ENCODE data around the gene MYZAP. TPM values are rescaled to one million over a fixed set of nuclear protein-coding genes. Genes with fewer than 3 reads are reported as not detected.

MYZAP gene
- total and polyA plus RNA-seq, 2 experiments from 2014 or later = 1.0 to 1.5 TPM

- Histone ChIP-seq H3K27me3 (ENCODE audit: insufficient read depth) (no peaks in the 10 kb centered on the region), H3K4me3 (no peak overlapping the region), H3K4me1 (ENCODE audit: insufficient read depth) (no peaks in the 10 kb centered on the region), H3F3A (replicated peaks; ENCODE audit: low read depth) (no peaks in the 10 kb centered on the region), H4K20me1 (replicated peaks; ENCODE audit: insufficient read depth) (no peaks in the 10 kb centered on the region), H3K9me2 (ENCODE audit: insufficient read depth) (no peaks in the 10 kb centered on the region), H3K4me2 (no peak overlapping the region), H3K79me2 (replicated peaks; ENCODE audit: insufficient read depth) (no peaks in the 10 kb centered on the region), H2AFZ (no peak overlapping the region), H3K36me3 (ENCODE audit: insufficient read depth) (no peaks in the 10 kb centered on the region), H3K27ac (ENCODE audit: low read depth) (no peak overlapping the region)
- Mint-ChIP-seq H3K4me3 (no peak overlapping the region), H3K27ac (no peak overlapping the region), H3K27me3 (ENCODE audit: insufficient read depth, low read depth, poor library complexity) (peaks cover 2% of the 10 kb centered on the region), H3K4me1 (no peaks in the 10 kb centered on the region), H3K9me3 (no peaks in the 10 kb centered on the region), H3K36me3 (ENCODE audit: low read depth) (no peaks in the 10 kb centered on the region)
- TF ChIP-seq CREB1 (CRISPR knock-in tag; IDR thresholded peaks at IDR 0.05; ENCODE audit: low read depth) (no peak), EZH2phosphoT487 (IDR thresholded peaks at IDR 0.05; ENCODE audit: unreplicated experiment) (no peak), REST (IDR thresholded peaks at IDR 0.05; ENCODE audit: unreplicated experiment) (no peak)
- TF ChIP-seq, protein P1, sequence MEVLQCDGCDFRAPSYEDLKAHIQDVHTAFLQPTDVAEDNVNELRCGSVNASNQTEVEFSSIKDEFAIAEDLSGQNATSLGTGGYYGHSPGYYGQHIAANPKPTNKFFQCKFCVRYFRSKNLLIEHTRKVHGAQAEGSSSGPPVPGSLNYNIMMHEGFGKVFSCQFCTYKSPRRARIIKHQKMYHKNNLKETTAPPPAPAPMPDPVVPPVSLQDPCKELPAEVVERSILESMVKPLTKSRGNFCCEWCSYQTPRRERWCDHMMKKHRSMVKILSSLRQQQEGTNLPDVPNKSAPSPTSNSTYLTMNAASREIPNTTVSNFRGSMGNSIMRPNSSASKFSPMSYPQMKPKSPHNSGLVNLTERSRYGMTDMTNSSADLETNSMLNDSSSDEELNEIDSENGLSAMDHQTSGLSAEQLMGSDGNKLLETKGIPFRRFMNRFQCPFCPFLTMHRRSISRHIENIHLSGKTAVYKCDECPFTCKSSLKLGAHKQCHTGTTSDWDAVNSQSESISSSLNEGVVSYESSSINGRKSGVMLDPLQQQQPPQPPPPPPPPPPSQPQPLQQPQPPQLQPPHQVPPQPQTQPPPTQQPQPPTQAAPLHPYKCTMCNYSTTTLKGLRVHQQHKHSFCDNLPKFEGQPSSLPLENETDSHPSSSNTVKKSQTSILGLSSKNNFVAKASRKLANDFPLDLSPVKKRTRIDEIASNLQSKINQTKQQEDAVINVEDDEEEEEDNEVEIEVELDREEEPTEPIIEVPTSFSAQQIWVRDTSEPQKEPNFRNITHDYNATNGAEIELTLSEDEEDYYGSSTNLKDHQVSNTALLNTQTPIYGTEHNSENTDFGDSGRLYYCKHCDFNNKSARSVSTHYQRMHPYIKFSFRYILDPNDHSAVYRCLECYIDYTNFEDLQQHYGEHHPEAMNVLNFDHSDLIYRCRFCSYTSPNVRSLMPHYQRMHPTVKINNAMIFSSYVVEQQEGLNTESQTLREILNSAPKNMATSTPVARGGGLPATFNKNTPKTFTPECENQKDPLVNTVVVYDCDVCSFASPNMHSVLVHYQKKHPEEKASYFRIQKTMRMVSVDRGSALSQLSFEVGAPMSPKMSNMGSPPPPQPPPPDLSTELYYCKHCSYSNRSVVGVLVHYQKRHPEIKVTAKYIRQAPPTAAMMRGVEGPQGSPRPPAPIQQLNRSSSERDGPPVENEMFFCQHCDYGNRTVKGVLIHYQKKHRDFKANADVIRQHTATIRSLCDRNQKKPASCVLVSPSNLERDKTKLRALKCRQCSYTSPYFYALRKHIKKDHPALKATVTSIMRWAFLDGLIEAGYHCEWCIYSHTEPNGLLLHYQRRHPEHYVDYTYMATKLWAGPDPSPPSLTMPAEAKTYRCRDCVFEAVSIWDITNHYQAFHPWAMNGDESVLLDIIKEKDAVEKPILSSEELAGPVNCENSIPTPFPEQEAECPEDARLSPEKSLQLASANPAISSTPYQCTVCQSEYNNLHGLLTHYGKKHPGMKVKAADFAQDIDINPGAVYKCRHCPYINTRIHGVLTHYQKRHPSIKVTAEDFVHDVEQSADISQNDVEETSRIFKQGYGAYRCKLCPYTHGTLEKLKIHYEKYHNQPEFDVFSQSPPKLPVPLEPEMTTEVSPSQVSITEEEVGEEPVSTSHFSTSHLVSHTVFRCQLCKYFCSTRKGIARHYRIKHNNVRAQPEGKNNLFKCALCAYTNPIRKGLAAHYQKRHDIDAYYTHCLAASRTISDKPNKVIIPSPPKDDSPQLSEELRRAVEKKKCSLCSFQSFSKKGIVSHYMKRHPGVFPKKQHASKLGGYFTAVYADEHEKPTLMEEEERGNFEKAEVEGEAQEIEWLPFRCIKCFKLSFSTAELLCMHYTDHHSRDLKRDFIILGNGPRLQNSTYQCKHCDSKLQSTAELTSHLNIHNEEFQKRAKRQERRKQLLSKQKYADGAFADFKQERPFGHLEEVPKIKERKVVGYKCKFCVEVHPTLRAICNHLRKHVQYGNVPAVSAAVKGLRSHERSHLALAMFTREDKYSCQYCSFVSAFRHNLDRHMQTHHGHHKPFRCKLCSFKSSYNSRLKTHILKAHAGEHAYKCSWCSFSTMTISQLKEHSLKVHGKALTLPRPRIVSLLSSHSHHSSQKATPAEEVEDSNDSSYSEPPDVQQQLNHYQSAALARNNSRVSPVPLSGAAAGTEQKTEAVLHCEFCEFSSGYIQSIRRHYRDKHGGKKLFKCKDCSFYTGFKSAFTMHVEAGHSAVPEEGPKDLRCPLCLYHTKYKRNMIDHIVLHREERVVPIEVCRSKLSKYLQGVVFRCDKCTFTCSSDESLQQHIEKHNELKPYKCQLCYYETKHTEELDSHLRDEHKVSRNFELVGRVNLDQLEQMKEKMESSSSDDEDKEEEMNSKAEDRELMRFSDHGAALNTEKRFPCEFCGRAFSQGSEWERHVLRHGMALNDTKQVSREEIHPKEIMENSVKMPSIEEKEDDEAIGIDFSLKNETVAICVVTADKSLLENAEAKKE (CRISPR knock-in tag; IDR thresholded peaks at IDR 0.05) = no peak
- TF ChIP-seq, protein P2, sequence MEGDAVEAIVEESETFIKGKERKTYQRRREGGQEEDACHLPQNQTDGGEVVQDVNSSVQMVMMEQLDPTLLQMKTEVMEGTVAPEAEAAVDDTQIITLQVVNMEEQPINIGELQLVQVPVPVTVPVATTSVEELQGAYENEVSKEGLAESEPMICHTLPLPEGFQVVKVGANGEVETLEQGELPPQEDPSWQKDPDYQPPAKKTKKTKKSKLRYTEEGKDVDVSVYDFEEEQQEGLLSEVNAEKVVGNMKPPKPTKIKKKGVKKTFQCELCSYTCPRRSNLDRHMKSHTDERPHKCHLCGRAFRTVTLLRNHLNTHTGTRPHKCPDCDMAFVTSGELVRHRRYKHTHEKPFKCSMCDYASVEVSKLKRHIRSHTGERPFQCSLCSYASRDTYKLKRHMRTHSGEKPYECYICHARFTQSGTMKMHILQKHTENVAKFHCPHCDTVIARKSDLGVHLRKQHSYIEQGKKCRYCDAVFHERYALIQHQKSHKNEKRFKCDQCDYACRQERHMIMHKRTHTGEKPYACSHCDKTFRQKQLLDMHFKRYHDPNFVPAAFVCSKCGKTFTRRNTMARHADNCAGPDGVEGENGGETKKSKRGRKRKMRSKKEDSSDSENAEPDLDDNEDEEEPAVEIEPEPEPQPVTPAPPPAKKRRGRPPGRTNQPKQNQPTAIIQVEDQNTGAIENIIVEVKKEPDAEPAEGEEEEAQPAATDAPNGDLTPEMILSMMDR (conservative IDR thresholded peaks at IDR 0.05; ENCODE audit: low read depth in 2 of 2) = peak; percentile 37 to 60
- ATAC-seq = peak; percentile 41; the same call in 2 of the 3 replicates
- peak; percentile 38 for DNase-seq (ENCODE audit: low spot score)
Observed at GRCh38 chr15:57667171-57667849, 75.6 kb downstream of the MYZAP start.
